SK-N-SH (cell line): ENCODE results near the gene TBC1D13. TPM values are rescaled to one million over a fixed set of nuclear protein-coding genes. Genes with fewer than 3 reads are reported as not detected.

Source experiments
- CTCF ChIA-PET: fragments of 300-600, 350-600 bp; formaldehyde crosslinking; extraction: SDS; loops from one replicate; lab custom pipeline; 2021; lab: Yijun Ruan, JAX
- POLR2A ChIA-PET: fragments of 350-600 bp; sonication (Branson Sonifier 250); formaldehyde crosslinking; extraction: SDS; loops from one replicate; lab custom pipeline; 2020; ENCODE audit warnings: antibody characterized with exemption, inconsistent platforms; lab: Yijun Ruan, JAX
- DNase-seq: peaks from one replicate; pipeline ENCODE4 v3.0.0; 2012
- H2AFZ ChIP-seq: fragments of 200-600 bp; sonication (generic); 2 replicates; pipeline ENCODE4 v1.8.1; 2016; ENCODE audit warnings: antibody characterized with exemption, mild to moderate bottlenecking, low read depth
- H3F3A ChIP-seq: fragments of 200-600 bp; sonication (generic); replicated peaks from 2 replicates; pipeline ENCODE3; 2016; ENCODE audit warnings: antibody characterized with exemption, mild to moderate bottlenecking; ENCODE audit not compliant: insufficient read depth
- H3K27ac ChIP-seq, 2 experiments: fragments of 200-500 bp in 1 of 2; fragments of 200-600 bp in 1 of 2; sonication (Bioruptor generic) in 1 of 2; sonication (generic), shearing (Covaris generic) in 1 of 2; 2 replicates each; pipeline versions ENCODE4 v1.5.1 to v1.6.1; 2014 to 2016; ENCODE audit warnings: low read depth in 2 of 2, inconsistent platforms in 1 of 2, low read length in 1 of 2, mild to moderate bottlenecking in 1 of 2, mixed read lengths in 1 of 2
- H3K27me3 ChIP-seq: fragments of 200-600 bp; sonication (generic), shearing (Covaris generic); 2 replicates; pipeline ENCODE4 v1.6.1; 2016; ENCODE audit warnings: mixed run types; ENCODE audit not compliant: insufficient read depth
- H3K36me3 ChIP-seq, 2 experiments: fragments of 200-500 bp in 1 of 2; fragments of 200-600 bp in 1 of 2; sonication (Bioruptor generic) in 1 of 2; sonication (generic) in 1 of 2; replicated peaks in 1 of 2; 2 replicates each; pipeline versions ENCODE3 to v1.5.1; 2014 to 2016; ENCODE audit warnings: low read length in 1 of 2, mild to moderate bottlenecking in 1 of 2; ENCODE audit not compliant: insufficient read depth in 2 of 2, control insufficient read depth in 1 of 2
- H3K4me1 ChIP-seq, 2 experiments: fragments of 200-500 bp in 1 of 2; fragments of 200-600 bp in 1 of 2; sonication (Bioruptor generic) in 1 of 2; sonication (generic), shearing (Covaris generic) in 1 of 2; 2 replicates each; pipeline versions ENCODE4 v1.5.1 to v1.6.1; 2014 to 2016; ENCODE audit warnings: low read depth in 1 of 2, low read length in 1 of 2, mixed run types in 1 of 2; ENCODE audit not compliant: insufficient read depth in 2 of 2, control insufficient read depth in 1 of 2
- H3K4me2 ChIP-seq: fragments of 200-600 bp; sonication (generic), shearing (Covaris generic); 2 replicates; pipeline ENCODE4 v1.6.1; 2017; ENCODE audit warnings: mixed run types
- H3K4me3 ChIP-seq, 2 experiments: fragments of 200-500 bp in 1 of 2; fragments of 200-600 bp in 1 of 2; sonication (Bioruptor generic) in 1 of 2; sonication (generic), shearing (Covaris generic) in 1 of 2; 2 replicates each; pipeline versions ENCODE4 v1.5.1 to v1.8.1; 2014 to 2016; ENCODE audit warnings: low read depth in 2 of 2, inconsistent platforms in 1 of 2, low read length in 1 of 2, mild to moderate bottlenecking in 1 of 2, mixed read lengths in 1 of 2, moderate library complexity in 1 of 2
- H3K79me2 ChIP-seq: fragments of 200-600 bp; sonication (generic); 2 replicates; pipeline ENCODE4 v1.8.1; 2017; ENCODE audit warnings: mild to moderate bottlenecking; ENCODE audit not compliant: insufficient read depth
- H3K9ac ChIP-seq: fragments of 200-600 bp; sonication (generic); 2 replicates; pipeline ENCODE4 v1.6.1; 2017; ENCODE audit warnings: mixed run types
- H3K9me2 ChIP-seq: fragments of 200-600 bp; sonication (generic); 2 replicates; pipeline ENCODE4 v1.6.1; 2017; ENCODE audit warnings: mixed run types
- H3K9me3 ChIP-seq: fragments of 200-600 bp; sonication (generic); 2 replicates; pipeline ENCODE4 v1.6.1; 2017; ENCODE audit warnings: mixed run types, mild to moderate bottlenecking, moderate library complexity
- H4K20me1 ChIP-seq: fragments of 200-600 bp; sonication (generic); 2 replicates; pipeline ENCODE4 v1.6.1; 2017; ENCODE audit warnings: mild to moderate bottlenecking, mixed run types; ENCODE audit not compliant: insufficient read depth
- CHD2 ChIP-seq: fragments of 150-350 bp; IDR thresholded peaks from 2 replicates; pipeline ENCODE4 v1.6.1; 2018; ENCODE audit warnings: low read length; ENCODE audit not compliant: partially characterized antibody
- EP300 ChIP-seq, 2 experiments: IDR thresholded peaks; 2 replicates each; pipeline versions ENCODE4 v1.4.0 to v1.6.1; 2012; ENCODE audit warnings: borderline replicate concordance in 1 of 2, low read depth in 1 of 2, low read length in 1 of 2
- EZH2phosphoT487 ChIP-seq: fragments of 200-600 bp; sonication (generic); IDR thresholded peaks from 2 replicates; pipeline ENCODE4 v1.6.1; 2017; ENCODE audit warnings: low read depth, mixed run types, mild to moderate bottlenecking, antibody characterized with exemption, moderate library complexity, borderline replicate concordance
- GABPA ChIP-seq: IDR thresholded peaks from 2 replicates; pipeline ENCODE4 v1.4.0; 2012; ENCODE audit warnings: low read depth, mild to moderate bottlenecking
- GATA2 ChIP-seq: sonication (generic); formaldehyde crosslinking; IDR thresholded peaks from 2 replicates; pipeline ENCODE4 v1.5.0; 2020; ENCODE audit warnings: mild to moderate bottlenecking, missing genetic modification reagents
- MAX ChIP-seq: IDR thresholded peaks from 2 replicates; pipeline ENCODE4 v1.4.0; 2012; ENCODE audit warnings: low read depth
- MEF2A ChIP-seq: IDR thresholded peaks from 2 replicates; pipeline ENCODE4 v1.4.0; 2012; ENCODE audit warnings: low read depth, borderline replicate concordance
- MXI1 ChIP-seq: IDR thresholded peaks from 2 replicates; pipeline ENCODE4 v1.6.1; 2012; ENCODE audit warnings: mild to moderate bottlenecking, low read depth, low read length, improper control_type of control experiment
- NFIC ChIP-seq: IDR thresholded peaks from 2 replicates; pipeline ENCODE4 v1.4.0; 2012; ENCODE audit warnings: borderline replicate concordance
- PBX3 ChIP-seq: IDR thresholded peaks from 2 replicates; pipeline ENCODE4; 2012
- POLR2AphosphoS5 ChIP-seq: IDR thresholded peaks from 2 replicates; pipeline ENCODE4 v1.6.1; 2012; ENCODE audit warnings: low read depth, low read length
- RAD21 ChIP-seq: IDR thresholded peaks from 2 replicates; pipeline ENCODE4 v1.6.1; 2012; ENCODE audit warnings: mild to moderate bottlenecking, low read length
- SIN3A ChIP-seq: IDR thresholded peaks from 2 replicates; pipeline ENCODE4 v1.6.1; 2012; ENCODE audit warnings: low read depth, mild to moderate bottlenecking, low read length, moderate library complexity, borderline replicate concordance
- SMC3 ChIP-seq: IDR thresholded peaks from 2 replicates; pipeline ENCODE4 v1.6.1; 2012; ENCODE audit warnings: low read depth, low read length, improper control_type of control experiment
- TAF1 ChIP-seq: IDR thresholded peaks from 2 replicates; pipeline ENCODE4 v1.6.1; 2012; ENCODE audit warnings: low read depth, mild to moderate bottlenecking, low read length, moderate library complexity, borderline replicate concordance
- TCF12 ChIP-seq: IDR thresholded peaks from 2 replicates; pipeline ENCODE4 v1.4.0; 2012
- TEAD4 ChIP-seq: IDR thresholded peaks from 2 replicates; pipeline ENCODE4 v1.4.0; 2012; ENCODE audit warnings: mild to moderate bottlenecking, borderline replicate concordance; ENCODE audit not compliant: insufficient read depth
- ZBTB33 ChIP-seq: IDR thresholded peaks from 2 replicates; pipeline ENCODE4 v1.4.0; 2012; ENCODE audit warnings: low read depth, borderline replicate concordance
- WGBS: methylation state at CpG from one replicate; pipeline ENCODE4 v1.1.6; 2017; ENCODE audit warnings: low lambda C conversion rate; 5-methylcytosine and 5-hydroxymethylcytosine counted together
- polyA plus RNA-seq, 3 experiments: library from polyadenylated mRNA; depleted of rRNA; stranded (reverse); fragments of >200 nt; gene quantifications; 2 replicates each; pipeline ENCODE4 v1.2.3, GENCODE V29; 2012

TBC1D13 gene
- polyA plus RNA-seq, 1 of the 3 experiments (the other 2 are of a cell fraction): 19.1 TPM

- Histone ChIP-seq H3K4me2 (no peak overlapping the region), H3K36me3 (no peaks in the 10 kb centered on the region), H3F3A (no peaks in the 10 kb centered on the region), H3K4me3 (no peak overlapping the region), H3K27me3 (no peaks in the 10 kb centered on the region), H4K20me1 (no peaks in the 10 kb centered on the region), H3K79me2 (peaks cover 11% of the 10 kb centered on the region), H3K27ac (no peak overlapping the region), H3K4me1 (peaks cover 0 to 2% of the 10 kb centered on the region in 2 experiments; a peak in 1 of 4 replicates), H3K9ac (no peak overlapping the region), H3K9me2 (no peaks in the 10 kb centered on the region), H2AFZ (no peak overlapping the region), H3K9me3 (no peaks in the 10 kb centered on the region)
- no CpG with 5 or more reads among the region's 1 CpG for WGBS
- no peak for DNase-seq
- POLR2A ChIA-PET: no interaction called here
- no peak for TF ChIP-seq ZBTB33
- CTCF ChIA-PET: no interaction called here
Observed at GRCh38 chr9:128782669-128783068, 4.4 kb upstream of the TBC1D13 start.

GRCh38 chr9:128785427-128785826, 1.6 kb upstream of the TBC1D13 start:
- H4K20me1 ChIP-seq: no peaks in the 10 kb centered on the region
- TF ChIP-seq EZH2phosphoT487: no peak
- no peak for TF ChIP-seq RAD21
- TF ChIP-seq GATA2: no peak
- TF ChIP-seq TEAD4: no peak
- TF ChIP-seq GABPA: no peak
- TF ChIP-seq MXI1: no peak
- no peak for TF ChIP-seq MAX
- TF ChIP-seq NFIC: no peak
- TF ChIP-seq ZBTB33: no peak
- no peak for TF ChIP-seq MEF2A
- TF ChIP-seq EP300 (IDR thresholded peaks at IDR 0.05; ENCODE audit: borderline replicate concordance in 1 of 2, low read depth in 1 of 2, low read length in 1 of 2): no peak
- TF ChIP-seq TCF12: no peak
- no peak for TF ChIP-seq PBX3
- TF ChIP-seq CHD2: no peak
- TF ChIP-seq SIN3A: no peak
- no peak for TF ChIP-seq TAF1
- TF ChIP-seq POLR2AphosphoS5: no peak
- no peak for TF ChIP-seq SMC3
- ChIA-PET POLR2A (no interaction called here), CTCF (interaction anchor here (1.1 kb wide), 1 partner anchor 32 kb away, joined by 5 read pairs; the partner anchor contains the start of gene ENDOG)
- H3K27ac ChIP-seq: no peak overlapping the region
- no peak overlapping the region for H2AFZ ChIP-seq
- H3K4me2 ChIP-seq: no peak overlapping the region
- 94% methylated on average over 6 of the region's 6 CpGs for WGBS
- H3K27me3 ChIP-seq: no peaks in the 10 kb centered on the region
- no peak for DNase-seq
- H3K9me2 ChIP-seq: no peaks in the 10 kb centered on the region
- H3K4me3 ChIP-seq: no peak overlapping the region
- peaks cover 5% of the 10 kb centered on the region for H3F3A ChIP-seq
- H3K4me1 ChIP-seq: peaks cover 0 to 10% of the 10 kb centered on the region in 2 experiments; a peak in 1 of 4 replicates
- no peak overlapping the region for H3K9ac ChIP-seq
- H3K79me2 ChIP-seq: peaks cover 28% of the 10 kb centered on the region
- H3K9me3 ChIP-seq: no peaks in the 10 kb centered on the region
- peaks cover 0 to 3% of the 10 kb centered on the region in 2 experiments for H3K36me3 ChIP-seq
